GM06990 (cell line): ENCODE measurements around the gene RPS27A.
"Not testable (repeated sequence)": the region's sequence is repeated elsewhere in the genome, so short reads cannot be mapped to it uniquely, and the experiment has no call there.

Experiments used
- DNase-seq: peaks from one replicate; pipeline ENCODE4 v3.0.0-alpha.2; 2011; ENCODE audit not compliant: insufficient read length; ENCODE audit errors: extremely low read depth
- H3K27me3 ChIP-seq: replicated peaks from 2 replicates; pipeline ENCODE4 v1.6.0; 2011; ENCODE audit warnings: low read length; ENCODE audit not compliant: control insufficient read depth, insufficient read depth
- H3K36me3 ChIP-seq: 2 replicates; pipeline ENCODE4 v1.5.1; 2011; ENCODE audit warnings: low read length; ENCODE audit not compliant: control insufficient read depth, insufficient read depth
- H3K4me3 ChIP-seq: replicated peaks from 2 replicates; pipeline ENCODE4 v1.5.1; 2011; ENCODE audit warnings: low read depth, mild to moderate bottlenecking, control low read depth, low read length
- CTCF ChIP-seq: IDR thresholded peaks from 2 replicates; pipeline ENCODE4 v1.5.1; 2011; ENCODE audit warnings: low read length, control low read depth, mild to moderate bottlenecking, inconsistent platforms; ENCODE audit not compliant: insufficient read depth, poor library complexity, severe bottlenecking

Gene RPS27A

GRCh38 chr2:55204950-55205349, 27.5 kb upstream of the RPS27A start:
- H3K27me3 ChIP-seq = no peaks in the 10 kb centered on the region
- H3K36me3 ChIP-seq = no peaks in the 10 kb centered on the region
- no peak for TF ChIP-seq CTCF
- no peak overlapping the region for H3K4me3 ChIP-seq
- DNase-seq = no peak

- no peak for TF ChIP-seq CTCF
- H3K27me3 ChIP-seq = no peaks in the 10 kb centered on the region
- DNase-seq = no peak
- H3K4me3 ChIP-seq = no peak overlapping the region
- H3K36me3 ChIP-seq = no peaks in the 10 kb centered on the region
Measured at GRCh38 chr2:55213822-55214221, 18.7 kb upstream of the RPS27A start.

GRCh38 chr2:55223958-55224760, 8.3 kb upstream of the RPS27A start:
- no peak for TF ChIP-seq CTCF
- DNase-seq = peak; percentile 30
- Histone ChIP-seq H3K27me3 (no peaks in the 10 kb centered on the region), H3K4me3 (no peak overlapping the region), H3K36me3 (no peaks in the 10 kb centered on the region; the same call in 1 of the 2 replicates)

GRCh38 chr2:55224761-55225261, 7.7 kb upstream of the RPS27A start:
- H3K36me3 ChIP-seq = no peaks in the 10 kb centered on the region; the same call in 1 of the 2 replicates
- no peaks in the 10 kb centered on the region for H3K27me3 ChIP-seq
- no peak overlapping the region for H3K4me3 ChIP-seq
- TF ChIP-seq CTCF = no peak
- DNase-seq = peak; percentile 18

GRCh38 chr2:55225481-55226020, 6.9 kb upstream of the RPS27A start:
- no peak for DNase-seq
- Histone ChIP-seq H3K4me3 (no peak overlapping the region), H3K36me3 (no peaks in the 10 kb centered on the region; the same call in 1 of the 2 replicates), H3K27me3 (no peaks in the 10 kb centered on the region)
- no peak for TF ChIP-seq CTCF

- DNase-seq, H3K36me3 ChIP-seq, H3K4me3 ChIP-seq, H3K27me3 ChIP-seq: not testable (repeated sequence)
Measured at GRCh38 chr2:55227437-55228225, 4.9 kb upstream of the RPS27A start.
